KMS-11 (cell line): ENCODE measurements around the gene PRR20A.
"Not testable (repeated sequence)": the region's sequence is repeated elsewhere in the genome, so short reads cannot be mapped to it uniquely, and the experiment has no call there.

Source experiments
- H2AFZ ChIP-seq: fragments of 200-600 bp; sonication (generic); 2 replicates; pipeline ENCODE4 v1.6.1; 2016; ENCODE audit warnings: antibody characterized with exemption, mixed run types, low read depth
- H3K27ac ChIP-seq: fragments of 200-600 bp; sonication (generic); 2 replicates; pipeline ENCODE4 v1.6.1; 2016; ENCODE audit warnings: mild to moderate bottlenecking, mixed run types
- H3K27me3 ChIP-seq: fragments of 200-600 bp; sonication (generic); 2 replicates; pipeline ENCODE4 v1.6.1; 2017; ENCODE audit warnings: mild to moderate bottlenecking, low read depth, mixed run types, moderate library complexity; ENCODE audit not compliant: insufficient read depth
- H3K36me3 ChIP-seq: fragments of 200-600 bp; sonication (generic); 2 replicates; pipeline ENCODE4 v1.6.1; 2017; ENCODE audit warnings: mild to moderate bottlenecking, mixed run types; ENCODE audit not compliant: insufficient read depth
- H3K4me1 ChIP-seq: fragments of 200-600 bp; sonication (generic); 2 replicates; pipeline ENCODE4 v1.6.1; 2016; ENCODE audit warnings: mild to moderate bottlenecking, low read depth, mixed run types; ENCODE audit not compliant: poor library complexity, severe bottlenecking
- H3K4me2 ChIP-seq: fragments of 200-600 bp; sonication (generic); 2 replicates; pipeline ENCODE4 v1.7.0; 2016; ENCODE audit warnings: mild to moderate bottlenecking, mixed run types
- H3K4me3 ChIP-seq: fragments of 200-600 bp; sonication (generic); IDR thresholded peaks from 2 replicates; pipeline ENCODE4 v1.6.1; 2017; ENCODE audit warnings: low read depth, low read length, mixed read lengths; ENCODE audit not compliant: insufficient read depth
- H3K79me2 ChIP-seq: fragments of 200-600 bp; sonication (generic); 2 replicates; pipeline ENCODE4 v1.6.1; 2016; ENCODE audit warnings: low read depth, mixed run types; ENCODE audit not compliant: insufficient read depth
- H3K9ac ChIP-seq: fragments of 200-600 bp; sonication (generic); 2 replicates; pipeline ENCODE4 v1.6.1; 2016; ENCODE audit warnings: mild to moderate bottlenecking, mixed run types
- H4K20me1 ChIP-seq: fragments of 200-600 bp; sonication (generic); 2 replicates; pipeline ENCODE4 v1.6.1; 2016; ENCODE audit warnings: mild to moderate bottlenecking, mixed run types; ENCODE audit not compliant: insufficient read depth
- TF ChIP-seq, protein P1 (sequence below): fragments of 200-600 bp; sonication (generic); conservative IDR thresholded peaks from 2 replicates; pipeline ENCODE4 v1.6.1; 2017; ENCODE audit warnings: low read depth, mild to moderate bottlenecking, antibody characterized with exemption, low read length, moderate library complexity, mixed read lengths

PRR20A gene

GRCh38 chr13:57137585-57137984 is 3.1 kb upstream of the PRR20A start:
- Histone ChIP-seq H3K9ac (no peak overlapping the region), H3K36me3 (no peaks in the 10 kb centered on the region), H4K20me1 (no peaks in the 10 kb centered on the region), H3K4me3 (no peak overlapping the region), H3K79me2 (no peaks in the 10 kb centered on the region), H3K27ac (no peak overlapping the region), H3K4me1 (no peaks in the 10 kb centered on the region), H3K27me3 (no peaks in the 10 kb centered on the region), H2AFZ (no peak overlapping the region), H3K4me2 (no peak overlapping the region)
- TF ChIP-seq, protein P1, sequence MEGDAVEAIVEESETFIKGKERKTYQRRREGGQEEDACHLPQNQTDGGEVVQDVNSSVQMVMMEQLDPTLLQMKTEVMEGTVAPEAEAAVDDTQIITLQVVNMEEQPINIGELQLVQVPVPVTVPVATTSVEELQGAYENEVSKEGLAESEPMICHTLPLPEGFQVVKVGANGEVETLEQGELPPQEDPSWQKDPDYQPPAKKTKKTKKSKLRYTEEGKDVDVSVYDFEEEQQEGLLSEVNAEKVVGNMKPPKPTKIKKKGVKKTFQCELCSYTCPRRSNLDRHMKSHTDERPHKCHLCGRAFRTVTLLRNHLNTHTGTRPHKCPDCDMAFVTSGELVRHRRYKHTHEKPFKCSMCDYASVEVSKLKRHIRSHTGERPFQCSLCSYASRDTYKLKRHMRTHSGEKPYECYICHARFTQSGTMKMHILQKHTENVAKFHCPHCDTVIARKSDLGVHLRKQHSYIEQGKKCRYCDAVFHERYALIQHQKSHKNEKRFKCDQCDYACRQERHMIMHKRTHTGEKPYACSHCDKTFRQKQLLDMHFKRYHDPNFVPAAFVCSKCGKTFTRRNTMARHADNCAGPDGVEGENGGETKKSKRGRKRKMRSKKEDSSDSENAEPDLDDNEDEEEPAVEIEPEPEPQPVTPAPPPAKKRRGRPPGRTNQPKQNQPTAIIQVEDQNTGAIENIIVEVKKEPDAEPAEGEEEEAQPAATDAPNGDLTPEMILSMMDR, result no peak

DNA sequence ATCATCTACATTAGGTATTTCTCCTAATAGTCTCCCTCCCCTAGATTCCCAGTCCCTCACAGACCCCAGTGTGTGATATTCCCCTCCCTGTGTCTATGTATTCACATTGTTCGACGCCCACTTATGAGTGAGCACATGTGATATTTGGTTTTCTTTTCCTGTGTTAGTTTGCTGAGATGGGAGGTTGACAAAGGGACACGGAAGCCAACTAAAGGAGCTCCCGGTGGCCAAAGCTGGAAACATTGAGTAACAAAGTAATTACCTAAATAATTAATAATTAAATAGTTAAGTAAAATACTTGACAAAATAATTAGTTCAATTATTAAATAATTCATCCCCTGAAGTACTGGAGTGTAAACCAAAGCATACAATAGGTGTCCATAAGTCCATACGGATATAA is 1.7 kb upstream of the PRR20A start:
- H3K27ac ChIP-seq, result no peak overlapping the region
- H3K4me3 ChIP-seq, result no peak overlapping the region
- no peaks in the 10 kb centered on the region for H3K79me2 ChIP-seq
- no peak overlapping the region for H2AFZ ChIP-seq
- H4K20me1 ChIP-seq, result no peaks in the 10 kb centered on the region
- H3K4me2 ChIP-seq, result no peak overlapping the region
- H3K9ac ChIP-seq, result no peak overlapping the region
- H3K4me1 ChIP-seq, result no peaks in the 10 kb centered on the region
- TF ChIP-seq, protein P1, result no peak
- no peaks in the 10 kb centered on the region for H3K36me3 ChIP-seq
- no peaks in the 10 kb centered on the region for H3K27me3 ChIP-seq

GRCh38 chr13:57139781-57140180 is 937 bp upstream of the PRR20A start:
- not testable (repeated sequence) for H3K4me3 ChIP-seq, H3K9ac ChIP-seq, H3K4me1 ChIP-seq, H4K20me1 ChIP-seq, H3K27ac ChIP-seq, H3K79me2 ChIP-seq, H3K36me3 ChIP-seq, H3K27me3 ChIP-seq, H2AFZ ChIP-seq, H3K4me2 ChIP-seq

DNA sequence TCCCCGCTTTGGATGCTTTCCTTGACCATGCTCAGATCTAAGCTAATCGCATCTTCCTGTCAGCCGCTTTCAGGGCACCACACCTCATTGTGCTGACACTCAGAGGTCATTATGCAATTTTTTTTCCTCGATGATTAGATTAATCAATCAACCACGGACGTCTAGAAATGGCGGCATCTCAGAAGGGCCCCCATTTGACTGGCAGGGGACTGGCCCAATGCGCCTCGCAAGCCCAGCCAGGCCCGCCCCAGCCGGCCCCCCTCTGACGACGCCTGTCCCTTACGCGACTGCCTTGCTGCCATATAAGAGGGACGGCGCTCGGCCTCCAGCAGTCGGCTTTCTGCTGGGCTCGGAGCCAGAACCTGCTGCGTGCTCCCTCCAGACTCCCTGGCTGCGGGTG is 6.5 kb downstream of the PRR20A start, which contains the start of gene PRR20B:
Gene PRR20B, plus strand, starts transcription at position 301 of the 400 bp plus-strand sequence. CDS start 387 bp downstream, outside the sequence.
- not testable (repeated sequence) for H3K36me3 ChIP-seq, H3K79me2 ChIP-seq, H4K20me1 ChIP-seq, H3K27ac ChIP-seq, H3K4me3 ChIP-seq, H3K27me3 ChIP-seq, H2AFZ ChIP-seq, H3K9ac ChIP-seq, H3K4me1 ChIP-seq, H3K4me2 ChIP-seq

- H4K20me1 ChIP-seq, result not testable (repeated sequence)
Measured at GRCh38 chr13:57148106-57148505, 7.4 kb downstream of the PRR20A start.

DNA sequence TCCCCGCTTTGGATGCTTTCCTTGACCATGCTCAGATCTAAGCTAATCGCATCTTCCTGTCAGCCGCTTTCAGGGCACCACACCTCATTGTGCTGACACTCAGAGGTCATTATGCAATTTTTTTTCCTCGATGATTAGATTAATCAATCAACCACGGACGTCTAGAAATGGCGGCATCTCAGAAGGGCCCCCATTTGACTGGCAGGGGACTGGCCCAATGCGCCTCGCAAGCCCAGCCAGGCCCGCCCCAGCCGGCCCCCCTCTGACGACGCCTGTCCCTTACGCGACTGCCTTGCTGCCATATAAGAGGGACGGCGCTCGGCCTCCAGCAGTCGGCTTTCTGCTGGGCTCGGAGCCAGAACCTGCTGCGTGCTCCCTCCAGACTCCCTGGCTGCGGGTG is 13.0 kb downstream of the PRR20A start, which contains the start of gene PRR20C:
Gene PRR20C, plus strand, starts transcription at position 301 of the 400 bp plus-strand sequence. CDS start 387 bp downstream, outside the sequence.
- H3K4me1 ChIP-seq, H3K27ac ChIP-seq, H3K36me3 ChIP-seq, H3K9ac ChIP-seq, H3K4me2 ChIP-seq, H2AFZ ChIP-seq, H4K20me1 ChIP-seq, H3K79me2 ChIP-seq, H3K4me3 ChIP-seq, H3K27me3 ChIP-seq: not testable (repeated sequence)

More at GRCh38 chr13:57148106-57148505, 7.4 kb downstream of the PRR20A start:
- not testable (repeated sequence) for H3K4me2 ChIP-seq, H3K9ac ChIP-seq, H3K4me3 ChIP-seq, H3K4me1 ChIP-seq, H3K27me3 ChIP-seq, H3K79me2 ChIP-seq, H3K36me3 ChIP-seq, H3K27ac ChIP-seq, H2AFZ ChIP-seq

DNA sequence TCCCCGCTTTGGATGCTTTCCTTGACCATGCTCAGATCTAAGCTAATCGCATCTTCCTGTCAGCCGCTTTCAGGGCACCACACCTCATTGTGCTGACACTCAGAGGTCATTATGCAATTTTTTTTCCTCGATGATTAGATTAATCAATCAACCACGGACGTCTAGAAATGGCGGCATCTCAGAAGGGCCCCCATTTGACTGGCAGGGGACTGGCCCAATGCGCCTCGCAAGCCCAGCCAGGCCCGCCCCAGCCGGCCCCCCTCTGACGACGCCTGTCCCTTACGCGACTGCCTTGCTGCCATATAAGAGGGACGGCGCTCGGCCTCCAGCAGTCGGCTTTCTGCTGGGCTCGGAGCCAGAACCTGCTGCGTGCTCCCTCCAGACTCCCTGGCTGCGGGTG is 19.6 kb downstream of the PRR20A start, which contains the start of gene PRR20D:
Gene PRR20D, plus strand, starts transcription at position 301 of the 400 bp plus-strand sequence. CDS start 387 bp downstream, outside the sequence.
- not testable (repeated sequence) for H3K36me3 ChIP-seq, H4K20me1 ChIP-seq

GRCh38 chr13:57166897-57167296 is 26.2 kb downstream of the PRR20A start, which contains the start of gene PRR20E:
Gene PRR20E (plus strand): TSS chr13:57167197. CDS start chr13:57167584, 387 bp downstream.
- not testable (repeated sequence) for H2AFZ ChIP-seq, H3K4me3 ChIP-seq, H3K4me1 ChIP-seq, H3K9ac ChIP-seq, H3K79me2 ChIP-seq, H3K36me3 ChIP-seq, H3K4me2 ChIP-seq, H3K27me3 ChIP-seq, H4K20me1 ChIP-seq, H3K27ac ChIP-seq

More for the DNA sequence above, 19.6 kb downstream of the PRR20A start, which contains the start of gene PRR20D:
- H3K27ac ChIP-seq, H3K4me2 ChIP-seq, H3K79me2 ChIP-seq, H3K4me1 ChIP-seq, H2AFZ ChIP-seq, H3K4me3 ChIP-seq, H3K27me3 ChIP-seq, H3K9ac ChIP-seq: not testable (repeated sequence)
